ENCODE measurements around the gene DNAH3.

The DNAH3 gene

DNA sequence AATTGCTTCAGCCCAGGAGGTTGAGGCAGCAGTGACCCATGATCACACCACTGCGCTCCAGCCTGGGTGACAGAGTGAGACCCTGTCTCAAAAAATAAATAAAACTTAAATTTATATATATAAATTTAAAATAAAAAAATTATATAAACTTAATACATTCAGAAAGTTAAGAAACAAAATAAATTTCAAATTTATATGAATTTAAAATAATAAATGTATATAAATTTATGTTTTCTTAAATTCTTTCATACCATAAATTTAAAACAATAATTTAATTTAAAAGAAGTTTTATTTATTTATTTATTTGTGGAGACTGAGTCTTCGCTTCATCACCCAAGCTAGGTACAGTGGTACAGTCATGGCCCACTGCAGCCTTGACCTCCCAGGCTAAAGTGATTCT lies 229.8 kb downstream of the DNAH3 start:
- H3K9ac ChIP-seq (ENCODE audit: insufficient read length): no peak overlapping the region
- no peaks in the 10 kb centered on the region for H3K36me3 ChIP-seq (ENCODE audit: insufficient read depth, low read length)
- no peaks in the 10 kb centered on the region for H3K9me3 ChIP-seq (ENCODE audit: low read depth, low read length)
- no peak for TF ChIP-seq FOXP2 (optimal IDR thresholded peaks at IDR 0.05; ENCODE audit: control extremely low read depth, extremely low read length, insufficient read depth)
- no peak for TF ChIP-seq POLR2AphosphoS5 (IDR thresholded peaks at IDR 0.05; ENCODE audit: borderline replicate concordance, low read depth, low read length)
- no peak for TF ChIP-seq EZH2 (IDR thresholded peaks at IDR 0.05)
- no peak overlapping the region for H3K27ac ChIP-seq
- no peak overlapping the region for H3K4me3 ChIP-seq
- DNase-seq (ENCODE audit: low read depth, low spot score): no peak

DNA sequence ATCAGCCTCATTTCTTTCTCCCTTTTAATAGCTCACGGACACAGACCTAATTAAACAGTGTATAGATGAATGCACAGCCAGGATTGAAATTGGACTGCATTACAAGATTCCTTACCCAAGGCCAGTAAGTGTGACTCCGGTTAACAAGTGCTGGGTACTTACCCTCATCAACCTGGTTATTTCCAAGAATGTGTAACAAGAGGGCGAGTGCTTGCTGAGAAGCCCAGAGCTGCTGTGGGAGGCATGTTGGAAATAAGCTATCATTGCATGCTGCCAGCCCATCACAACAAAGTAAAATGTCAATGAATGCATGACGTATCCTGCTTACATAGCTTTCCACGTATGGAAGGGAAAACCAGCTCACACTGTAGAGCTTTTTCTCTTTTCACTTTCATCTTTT lies 230.6 kb downstream of the DNAH3 start:
- Histone ChIP-seq H3K27ac (no peak overlapping the region), H3K4me3 (no peak overlapping the region), H3K36me3 (ENCODE audit: insufficient read depth, low read length) (no peaks in the 10 kb centered on the region), H3K9ac (ENCODE audit: insufficient read length) (no peak overlapping the region), H3K9me3 (ENCODE audit: low read depth, low read length) (no peaks in the 10 kb centered on the region)
- TF ChIP-seq EZH2 (IDR thresholded peaks at IDR 0.05): no peak
- no peak for TF ChIP-seq POLR2AphosphoS5 (IDR thresholded peaks at IDR 0.05; ENCODE audit: borderline replicate concordance, low read depth, low read length)
- TF ChIP-seq FOXP2 (optimal IDR thresholded peaks at IDR 0.05; ENCODE audit: control extremely low read depth, extremely low read length, insufficient read depth): no peak
- no peak for DNase-seq (ENCODE audit: low read depth, low spot score)

DNA sequence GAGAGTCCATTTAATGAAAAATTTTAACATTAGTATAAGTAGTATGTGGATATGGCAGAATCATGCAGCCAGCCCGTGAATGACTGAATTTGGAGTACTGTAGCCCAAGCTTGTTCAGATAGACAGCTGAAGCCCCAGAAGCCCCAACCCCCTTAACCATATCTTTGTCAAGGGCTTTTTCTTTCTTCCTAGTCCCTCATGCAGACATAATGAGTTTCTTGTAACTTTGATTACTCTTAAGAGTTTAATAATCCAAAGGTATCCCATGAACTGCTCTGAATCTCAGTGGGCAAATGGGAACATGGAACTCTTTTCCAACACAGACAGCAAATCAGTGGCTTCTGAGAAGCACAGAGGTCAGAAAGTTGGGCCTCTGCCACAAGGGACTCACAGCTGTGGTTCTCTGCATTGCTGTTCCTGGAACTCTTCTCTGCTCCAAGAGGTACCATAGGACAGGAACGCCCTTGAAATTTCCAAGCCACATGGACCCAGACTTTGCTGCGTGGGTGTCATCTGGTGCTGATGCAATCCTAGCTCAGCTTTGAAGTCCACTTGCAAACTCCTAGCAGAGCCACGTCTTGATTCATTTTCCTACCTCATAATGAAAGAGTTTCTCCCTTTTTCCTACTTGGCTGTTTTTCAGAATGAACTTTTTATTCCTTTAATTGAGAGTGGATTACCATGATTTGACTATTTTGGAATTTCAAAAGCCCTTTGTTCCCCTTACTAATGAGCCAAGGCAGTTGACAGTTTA lies 232.0 kb downstream of the DNAH3 start:
- Histone ChIP-seq H3K4me3 (no peak overlapping the region), H3K9me3 (ENCODE audit: low read depth, low read length) (no peaks in the 10 kb centered on the region), H3K27ac (no peak overlapping the region), H3K9ac (ENCODE audit: insufficient read length) (no peak overlapping the region), H3K36me3 (ENCODE audit: insufficient read depth, low read length) (no peaks in the 10 kb centered on the region)
- DNase-seq (ENCODE audit: low read depth, low spot score): no peak
- TF ChIP-seq EZH2 (IDR thresholded peaks at IDR 0.05): no peak
- TF ChIP-seq POLR2AphosphoS5 (IDR thresholded peaks at IDR 0.05; ENCODE audit: borderline replicate concordance, low read depth, low read length): no peak
- TF ChIP-seq FOXP2 (optimal IDR thresholded peaks at IDR 0.05; ENCODE audit: control extremely low read depth, extremely low read length, insufficient read depth): no peak

DNA sequence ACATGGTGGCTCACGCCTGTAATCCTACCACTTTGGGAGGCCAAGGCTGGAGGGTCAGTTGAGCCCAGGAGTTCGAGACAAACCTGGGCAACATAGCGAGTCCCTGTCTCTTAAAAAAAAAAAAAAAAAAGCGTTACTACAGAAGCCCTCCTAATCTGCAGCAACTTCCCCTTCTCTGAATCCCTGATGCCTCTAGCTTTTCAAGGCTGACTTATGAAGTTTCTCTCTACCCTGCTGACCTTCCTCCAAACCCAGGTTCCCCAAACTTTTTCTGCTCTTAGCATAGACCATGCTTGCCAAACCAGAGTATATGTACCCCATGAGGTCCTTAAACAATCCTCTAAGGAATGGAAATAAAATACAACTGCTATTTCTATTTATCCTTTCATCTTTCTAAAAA lies 233.7 kb downstream of the DNAH3 start:
- Histone ChIP-seq H3K9ac (ENCODE audit: insufficient read length) (no peak overlapping the region), H3K36me3 (ENCODE audit: insufficient read depth, low read length) (no peaks in the 10 kb centered on the region), H3K4me3 (no peak overlapping the region), H3K27ac (no peak overlapping the region), H3K9me3 (ENCODE audit: low read depth, low read length) (no peaks in the 10 kb centered on the region)
- no peak for DNase-seq (ENCODE audit: low read depth, low spot score)
- no peak for TF ChIP-seq FOXP2 (optimal IDR thresholded peaks at IDR 0.05; ENCODE audit: control extremely low read depth, extremely low read length, insufficient read depth)
- no peak for TF ChIP-seq POLR2AphosphoS5 (IDR thresholded peaks at IDR 0.05; ENCODE audit: borderline replicate concordance, low read depth, low read length)
- no peak for TF ChIP-seq EZH2 (IDR thresholded peaks at IDR 0.05)

DNA sequence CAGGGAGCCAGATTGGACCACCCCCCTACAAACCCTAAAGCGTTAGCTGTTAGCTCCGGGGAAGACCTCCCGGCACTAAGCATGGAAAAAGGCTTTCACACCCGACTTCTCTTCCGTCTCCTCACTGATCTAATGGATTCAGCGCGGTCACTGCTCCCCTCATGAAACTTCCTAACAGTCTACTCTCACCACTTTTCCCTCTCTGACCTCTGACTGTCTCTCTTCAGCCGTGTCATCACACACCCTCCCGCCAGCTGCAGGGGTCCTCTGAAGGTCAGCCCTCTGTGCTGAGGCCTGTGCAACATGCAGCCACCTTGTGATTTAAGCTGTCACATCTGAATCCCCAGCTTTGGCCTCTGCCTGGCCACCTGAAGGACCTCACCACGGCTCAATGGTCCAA lies 234.4 kb downstream of the DNAH3 start:
- H3K27ac ChIP-seq: no peak overlapping the region
- TF ChIP-seq FOXP2 (optimal IDR thresholded peaks at IDR 0.05; ENCODE audit: control extremely low read depth, extremely low read length, insufficient read depth): no peak
- no peak for TF ChIP-seq POLR2AphosphoS5 (IDR thresholded peaks at IDR 0.05; ENCODE audit: borderline replicate concordance, low read depth, low read length)
- no peak for TF ChIP-seq EZH2 (IDR thresholded peaks at IDR 0.05)
- H3K9me3 ChIP-seq (ENCODE audit: low read depth, low read length): no peaks in the 10 kb centered on the region
- no peak overlapping the region for H3K9ac ChIP-seq (ENCODE audit: insufficient read length)
- no peaks in the 10 kb centered on the region for H3K36me3 ChIP-seq (ENCODE audit: insufficient read depth, low read length)
- DNase-seq (ENCODE audit: low read depth, low spot score): no peak
- no peak overlapping the region for H3K4me3 ChIP-seq

DNA sequence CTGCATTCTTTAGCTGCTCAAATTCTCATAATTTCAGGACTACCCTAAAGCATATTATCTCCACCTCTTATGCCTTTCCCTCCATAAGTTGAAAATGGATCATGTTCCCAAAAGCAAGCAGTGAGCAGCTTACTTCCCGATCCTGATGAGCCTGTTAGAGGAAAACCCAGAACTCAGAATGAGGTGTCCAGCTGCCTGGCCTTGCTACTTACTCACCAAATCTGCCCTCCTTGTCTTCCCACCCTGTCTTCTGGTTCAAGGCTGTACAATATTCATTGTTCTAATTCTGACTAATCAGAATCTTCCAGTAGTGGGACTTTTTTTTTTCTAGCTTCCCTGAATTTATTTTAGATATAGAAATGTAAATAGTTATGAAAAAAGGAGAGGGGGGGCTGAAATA lies 239.3 kb downstream of the DNAH3 start:
- H3K9ac ChIP-seq (ENCODE audit: insufficient read length): no peak overlapping the region
- TF ChIP-seq EZH2 (IDR thresholded peaks at IDR 0.05) (no peak), POLR2AphosphoS5 (IDR thresholded peaks at IDR 0.05; ENCODE audit: borderline replicate concordance, low read depth, low read length) (no peak), FOXP2 (optimal IDR thresholded peaks at IDR 0.05; ENCODE audit: control extremely low read depth, extremely low read length, insufficient read depth) (no peak)
- DNase-seq (ENCODE audit: low read depth, low spot score): no peak
- H3K36me3 ChIP-seq (ENCODE audit: insufficient read depth, low read length): no peaks in the 10 kb centered on the region
- no peaks in the 10 kb centered on the region for H3K9me3 ChIP-seq (ENCODE audit: low read depth, low read length)
- no peak overlapping the region for H3K27ac ChIP-seq
- no peak overlapping the region for H3K4me3 ChIP-seq

DNA sequence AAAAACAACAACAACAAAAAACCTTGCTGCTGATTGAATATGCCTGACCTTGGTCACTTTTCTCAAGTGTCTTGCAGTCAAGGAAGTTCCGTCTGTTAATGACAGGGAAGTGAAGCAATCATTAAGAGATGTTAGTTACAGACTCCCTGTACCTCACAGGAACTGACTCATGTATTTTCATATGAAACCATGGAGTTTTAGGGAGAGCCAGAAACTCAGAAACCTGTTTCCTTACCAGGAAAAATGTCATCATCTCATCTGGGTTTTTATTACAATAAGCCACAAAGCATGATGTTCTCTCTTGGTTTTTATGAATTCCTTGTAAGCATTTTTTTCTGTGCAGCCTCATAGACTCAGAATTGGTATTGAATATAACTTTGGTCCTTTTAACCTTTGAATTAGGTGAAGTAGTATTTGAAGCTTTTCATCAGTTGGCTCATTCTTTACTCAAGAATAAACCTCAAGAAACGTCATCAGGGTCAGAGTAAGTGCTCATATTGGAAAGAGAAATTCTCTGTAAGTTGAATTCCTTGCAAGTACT lies 239.8 kb downstream of the DNAH3 start:
- H3K9ac ChIP-seq (ENCODE audit: insufficient read length): no peak overlapping the region
- no peak overlapping the region for H3K27ac ChIP-seq
- DNase-seq (ENCODE audit: low read depth, low spot score): no peak

DNA sequence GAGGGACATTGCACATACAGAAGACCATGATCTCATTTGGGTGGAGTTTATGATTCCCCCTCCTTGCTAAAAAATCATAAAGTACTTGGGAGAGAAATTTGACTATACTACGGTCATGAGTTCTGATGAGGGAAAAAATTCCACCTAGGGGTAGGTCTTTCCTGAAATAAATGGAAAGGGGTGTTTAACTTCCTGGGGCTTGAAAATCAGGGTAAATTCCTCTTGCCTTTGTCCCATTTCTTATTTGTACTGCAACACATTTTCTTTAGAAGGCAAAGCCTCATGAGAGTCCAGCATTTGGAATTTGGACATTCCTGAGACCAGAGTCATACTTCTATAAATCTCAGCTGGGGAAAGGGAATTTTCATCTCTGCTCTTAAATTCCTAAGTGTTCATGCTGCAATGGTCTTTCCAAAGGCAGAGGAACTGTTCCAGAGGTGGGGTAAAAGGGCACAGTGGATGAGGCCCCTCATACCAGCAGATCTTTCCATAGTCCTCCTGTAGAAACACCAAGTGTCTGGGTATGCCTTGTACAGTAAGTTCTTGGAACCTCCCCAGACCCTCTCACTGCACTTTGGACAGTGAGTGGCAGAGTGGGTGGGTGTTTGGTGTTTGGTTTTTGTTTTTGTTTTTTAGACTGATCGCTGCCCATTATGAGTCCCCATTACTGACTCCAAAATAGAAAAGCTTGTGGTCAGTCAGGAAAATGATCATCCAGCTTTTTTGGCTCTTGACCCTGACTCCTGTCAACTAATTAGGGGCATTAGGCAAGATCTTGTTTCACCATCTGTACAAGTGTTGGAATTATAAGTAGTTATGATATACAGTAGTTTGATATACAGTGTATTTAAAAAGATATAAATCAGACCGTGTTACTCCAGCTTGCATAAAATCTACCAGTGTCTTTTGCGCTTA lies 244.0 kb downstream of the DNAH3 start:
- H3K9ac ChIP-seq (ENCODE audit: insufficient read length): no peak overlapping the region
- TF ChIP-seq POLR2AphosphoS5 (IDR thresholded peaks at IDR 0.05; ENCODE audit: borderline replicate concordance, low read depth, low read length): no peak
- no peak for TF ChIP-seq EZH2 (IDR thresholded peaks at IDR 0.05)
- no peak for TF ChIP-seq FOXP2 (optimal IDR thresholded peaks at IDR 0.05; ENCODE audit: control extremely low read depth, extremely low read length, insufficient read depth)

More for the DNA sequence above, 239.8 kb downstream of the DNAH3 start:
- TF ChIP-seq POLR2AphosphoS5 (IDR thresholded peaks at IDR 0.05; ENCODE audit: borderline replicate concordance, low read depth, low read length) (no peak), EZH2 (IDR thresholded peaks at IDR 0.05) (no peak), FOXP2 (optimal IDR thresholded peaks at IDR 0.05; ENCODE audit: control extremely low read depth, extremely low read length, insufficient read depth) (no peak)
- Histone ChIP-seq H3K9me3 (ENCODE audit: low read depth, low read length) (no peaks in the 10 kb centered on the region), H3K4me3 (no peak overlapping the region), H3K36me3 (ENCODE audit: insufficient read depth, low read length) (no peaks in the 10 kb centered on the region)

More for the DNA sequence above, 244.0 kb downstream of the DNAH3 start:
- Histone ChIP-seq H3K4me3 (no peak overlapping the region), H3K9me3 (ENCODE audit: low read depth, low read length) (no peaks in the 10 kb centered on the region), H3K36me3 (ENCODE audit: insufficient read depth, low read length) (no peaks in the 10 kb centered on the region), H3K27ac (no peak overlapping the region)
- no peak for DNase-seq (ENCODE audit: low read depth, low spot score)

Data from SK-N-MC (cell line).